Hematopoietic multipotent progenitor cell treated with erythropoietin and hydrocortisone succinate and interleukin-3 and kit ligand, for 6 days (in vitro differentiated cells): ENCODE data around the gene EMP1.

Experiments used
- DNase-seq: peaks from one replicate; pipeline ENCODE4 v3.0.0-alpha.2; 2015

Gene EMP1

GRCh38 chr12:13173012-13173932 is 23.3 kb upstream of the EMP1 start:
- peak; percentile 44 for DNase-seq

- DNase-seq, result no peak
Measured at GRCh38 chr12:13175499-13175898, 21.0 kb upstream of the EMP1 start.

GRCh38 chr12:13176256-13176655 is 20.3 kb upstream of the EMP1 start:
- DNase-seq, result no peak

GRCh38 chr12:13177373-13177772 is 19.2 kb upstream of the EMP1 start:
- no peak for DNase-seq

GRCh38 chr12:13177906-13178305 is 18.6 kb upstream of the EMP1 start:
- no peak for DNase-seq

- DNase-seq, result no peak
Measured at GRCh38 chr12:13178568-13179210, 17.8 kb upstream of the EMP1 start.

GRCh38 chr12:13179211-13180074 is 17.1 kb upstream of the EMP1 start:
- peak; percentile 89 for DNase-seq

GRCh38 chr12:13181375-13182070 is 15.0 kb upstream of the EMP1 start:
- DNase-seq, result no peak

GRCh38 chr12:13182881-13183280 is 13.6 kb upstream of the EMP1 start:
- no peak for DNase-seq

- DNase-seq, result no peak
Measured at GRCh38 chr12:13183620-13184019, 12.9 kb upstream of the EMP1 start.

GRCh38 chr12:13186302-13186701 is 10.2 kb upstream of the EMP1 start:
- DNase-seq, result no peak

GRCh38 chr12:13187399-13187798 is 9.1 kb upstream of the EMP1 start:
- DNase-seq, result no peak

- no peak for DNase-seq
Measured at GRCh38 chr12:13189264-13189663, 7.3 kb upstream of the EMP1 start.

- no peak for DNase-seq
Measured at GRCh38 chr12:13190275-13190674, 6.3 kb upstream of the EMP1 start.

GRCh38 chr12:13192719-13193118 is 3.8 kb upstream of the EMP1 start:
- DNase-seq, result no peak

- DNase-seq, result no peak
Measured at GRCh38 chr12:13193505-13194231, 2.9 kb upstream of the EMP1 start.

- no peak for DNase-seq
Measured at GRCh38 chr12:13194401-13195110, 2.0 kb upstream of the EMP1 start.

- DNase-seq, result no peak
Measured at GRCh38 chr12:13195250-13195649, 1.3 kb upstream of the EMP1 start.

- DNase-seq, result no peak
Measured at GRCh38 chr12:13195785-13196129, 769 bp upstream of the EMP1 start.

- DNase-seq, result no peak
Measured at GRCh38 chr12:13197032-13197431, 506 bp downstream of the EMP1 start.

GRCh38 chr12:13197526-13198143 is 1.1 kb downstream of the EMP1 start:
- DNase-seq, result no peak
